A549 (cell line): ENCODE results near the gene FERMT3. TPM values are rescaled to one million over a fixed set of nuclear protein-coding genes. Genes with fewer than 3 reads are reported as not detected.
A peak's percentile ranks its signal among the peaks of the same experiment; 100 is the strongest.

Experiments used
- ATAC-seq, 2 experiments: fragments of 200-7000 bp in 1 of 2; fragments of >200 bp in 1 of 2; cut with Nextera tagmentation in 1 of 2; cut with Tn5 transposase in 1 of 2; 3 replicates each; pipeline versions ENCODE4 v1.8.0 to v1.9.1; 2018 to 2020; ENCODE audit warnings: mild to moderate bottlenecking in 1 of 2, moderate library complexity in 1 of 2
- CTCF ChIA-PET: fragments of 300-600 bp; sonication (Branson Sonifier 250); formaldehyde crosslinking; extraction: SDS; loops from one replicate; lab custom pipeline; 2021; ENCODE audit warnings: antibody characterized with exemption, inconsistent platforms; lab: Yijun Ruan, JAX
- POLR2A ChIA-PET: fragments of 350-600 bp; formaldehyde crosslinking; extraction: SDS; loops from one replicate; lab custom pipeline; 2021; ENCODE audit warnings: antibody characterized with exemption, inconsistent platforms; lab: Yijun Ruan, JAX
- DNase-seq, 2 experiments: peaks; one replicate each; pipeline versions ENCODE4 v3.0.0 to v3.0.0-alpha.2; 2011 to 2016; ENCODE audit warnings: low read depth in 1 of 2, low spot score in 1 of 2
- FAIRE-seq: peaks from 2 replicates; lab custom pipeline; 2011; peaks lifted over from hg19 to GRCh38; lab: Jason Lieb, UNC
- H3K27ac ChIP-seq, 2 experiments: fragments of >200 bp; sonication (Bioruptor Twin); formaldehyde crosslinking; 3 replicates each; pipeline ENCODE4 v1.5.1; 2016 to 2017
- H3K4me1 ChIP-seq: fragments of >200 bp; sonication (Bioruptor Twin); formaldehyde crosslinking; 3 replicates; pipeline ENCODE4 v1.6.1; 2016
- H3K4me2 ChIP-seq: fragments of >200 bp; sonication (Bioruptor Twin); formaldehyde crosslinking; 3 replicates; pipeline ENCODE4 v1.6.1; 2016
- H3K4me3 ChIP-seq: fragments of >200 bp; sonication (Bioruptor Twin); formaldehyde crosslinking; 3 replicates; pipeline ENCODE4 v1.5.1; 2016
- H3K9me3 ChIP-seq: fragments of >200 bp; sonication (Bioruptor Twin); formaldehyde crosslinking; 3 replicates; pipeline ENCODE4 v1.6.1; 2016
- BCL3 ChIP-seq: fragments of >200 bp; sonication (Bioruptor Twin); formaldehyde crosslinking; IDR thresholded peaks from 3 replicates; pipeline ENCODE4 v1.6.1; 2016
- BHLHE40 ChIP-seq: IDR thresholded peaks from 2 replicates; pipeline ENCODE4 v1.6.1; 2012; ENCODE audit warnings: low read depth, low read length, inconsistent platforms
- CBX2 ChIP-seq: fragments of 200-600 bp; sonication (generic); IDR thresholded peaks from 2 replicates; pipeline ENCODE4 v1.6.1; 2016; ENCODE audit warnings: low read depth, mild to moderate bottlenecking, borderline replicate concordance
- CTCF ChIP-seq: fragments of >200 bp; sonication (Bioruptor Twin); formaldehyde crosslinking; IDR thresholded peaks from 3 replicates; pipeline ENCODE4 v1.5.1; 2016
- E2F6 ChIP-seq: IDR thresholded peaks from 2 replicates; pipeline ENCODE4 v1.6.1; 2012; ENCODE audit warnings: low read depth, borderline replicate concordance
- EHF ChIP-seq: fragments of 250-450 bp; sonication (Bioruptor Pico); IDR thresholded peaks from 2 replicates; pipeline ENCODE4 v1.5.0; 2020; ENCODE audit warnings: mild to moderate bottlenecking
- EP300 ChIP-seq, 2 experiments: fragments of >200 bp; sonication (Bioruptor Twin); formaldehyde crosslinking; IDR thresholded peaks; 2 replicates in 1 of 2; 3 replicates in 1 of 2; pipeline ENCODE4 v1.6.1; 2016 to 2017
- HEYL ChIP-seq: fragments of 250-450 bp; sonication (Bioruptor Pico); IDR thresholded peaks from 2 replicates; pipeline ENCODE4 v1.8.0; 2021; ENCODE audit warnings: mild to moderate bottlenecking, moderate library complexity
- HMGXB4 ChIP-seq: fragments of 250-450 bp; sonication (Bioruptor Pico); IDR thresholded peaks from 2 replicates; pipeline ENCODE4 v1.5.0; 2021; ENCODE audit warnings: mild to moderate bottlenecking, moderate library complexity, borderline replicate concordance
- HOXB13 ChIP-seq: fragments of 250-450 bp; sonication (Bioruptor Pico); IDR thresholded peaks from 2 replicates; pipeline ENCODE4 v1.5.0; 2020; ENCODE audit warnings: low read depth, mild to moderate bottlenecking, moderate library complexity
- JUN ChIP-seq, 2 experiments: fragments of >200 bp; sonication (Bioruptor Twin); formaldehyde crosslinking; IDR thresholded peaks; 2 replicates in 1 of 2; 3 replicates in 1 of 2; pipeline ENCODE4 v1.6.1; 2016 to 2017
- KDM1A ChIP-seq: fragments of 200-600 bp; sonication (generic); IDR thresholded peaks from 2 replicates; pipeline ENCODE4 v1.6.1; 2016; ENCODE audit warnings: low read depth, mild to moderate bottlenecking
- MAFK ChIP-seq: fragments of 450-650 bp; IDR thresholded peaks from 2 replicates; pipeline ENCODE4 v1.6.1; 2014; ENCODE audit not compliant: partially characterized antibody
- MAX ChIP-seq: IDR thresholded peaks from 2 replicates; pipeline ENCODE4 v1.6.1; 2012
- POLR2A ChIP-seq: IDR thresholded peaks from 2 replicates; pipeline ENCODE4 v1.6.1; 2012; ENCODE audit warnings: mild to moderate bottlenecking, low read length
- RFX5 ChIP-seq: fragments of 450-650 bp; IDR thresholded peaks from 2 replicates; pipeline ENCODE4 v1.7.1; 2014; ENCODE audit warnings: antibody characterized with exemption, mild to moderate bottlenecking, moderate library complexity
- RNF2 ChIP-seq: fragments of 200-600 bp; sonication (generic); IDR thresholded peaks from 2 replicates; pipeline ENCODE4 v1.6.1; 2016; ENCODE audit warnings: low read depth, mild to moderate bottlenecking, antibody characterized with exemption, moderate library complexity, borderline replicate concordance
- SREBF2 ChIP-seq: fragments of 450-650 bp; IDR thresholded peaks from 2 replicates; pipeline ENCODE4 v1.6.1; 2014; ENCODE audit warnings: mild to moderate bottlenecking, moderate library complexity
- TFCP2L1 ChIP-seq: fragments of 250-450 bp; sonication (Bioruptor Pico); IDR thresholded peaks from 2 replicates; pipeline ENCODE4 v1.5.0; 2021; ENCODE audit warnings: mild to moderate bottlenecking
- USF2 ChIP-seq: fragments of 450-650 bp; IDR thresholded peaks from 2 replicates; pipeline ENCODE4 v1.6.1; 2014; ENCODE audit warnings: antibody characterized with exemption
- ZC3H11A ChIP-seq: fragments of 450-650 bp; IDR thresholded peaks from 2 replicates; pipeline ENCODE4 v1.6.1; 2014; ENCODE audit warnings: antibody characterized with exemption, mild to moderate bottlenecking
- ZFP36 ChIP-seq: fragments of 450-650 bp; IDR thresholded peaks from 2 replicates; pipeline ENCODE4 v1.6.1; 2014; ENCODE audit warnings: borderline replicate concordance; ENCODE audit not compliant: partially characterized antibody
- ZNF302 ChIP-seq: fragments of 250-450 bp; sonication (Bioruptor Pico); IDR thresholded peaks from 2 replicates; pipeline ENCODE4 v1.9.0; 2021; ENCODE audit warnings: inconsistent platforms, mild to moderate bottlenecking, moderate library complexity
- ZSCAN20 ChIP-seq: fragments of 250-450 bp; sonication (Bioruptor Pico); IDR thresholded peaks from 2 replicates; pipeline ENCODE4 v1.8.0; 2022; ENCODE audit warnings: mild to moderate bottlenecking, moderate library complexity
- WGBS: methylation state at CpG from one replicate; pipeline ENCODE4 v1.1.6; 2017; ENCODE audit errors: missing lambda C conversion rate; 5-methylcytosine and 5-hydroxymethylcytosine counted together
- polyA plus RNA-seq, 4 experiments: library from polyadenylated mRNA; depleted of rRNA in 3 of 4; stranded (reverse); fragments of >200 nt; fragmentation: RNase III in 1 of 4; extraction: RNeasy Plus Mini Kit Qiagen cat#74134 plus additional on column Dnase treatment in 1 of 4; gene quantifications; 2 replicates in 3 of 4; 3 replicates in 1 of 4; pipeline ENCODE4 v1.2.3, GENCODE V29; 2011 to 2017

FERMT3 gene
- polyA plus RNA-seq, 2 of the 4 experiments (the other 2 are of a cell fraction), result 0.56 to 2.1 TPM

GRCh38 chr11:64164392-64165312 is 41.9 kb upstream of the FERMT3 start:
- Histone ChIP-seq H3K4me3 (peak overlapping the region; percentile 81), H3K4me1 (peaks cover 14% of the 10 kb centered on the region), H3K27ac (peak overlapping the region; percentile 85 to 98)
- ATAC-seq, result no peak; a peak in 1 of 6 replicates
- TF ChIP-seq SREBF2 (no peak), RNF2 (no peak), USF2 (no peak), ZC3H11A (no peak), CBX2 (no peak), HOXB13 (CRISPR knock-in tag) (no peak), EHF (CRISPR knock-in tag) (no peak)
- TF ChIP-seq, all 56 proteins: peak for 0
- CTCF ChIA-PET, result interaction anchor here (0.9 to 5.7 kb wide), 6 partner anchors 14 to 219 kb away, joined by 3 to 68 read pairs (median 4); partner anchors contain the start of gene STIP1
- POLR2A ChIA-PET, result interaction anchor here (0.5 to 4.0 kb wide), 3 partner anchors 17 to 77 kb away, joined by 3 to 22 read pairs (median 3); partner anchors contain the start of genes FKBP2 and STIP1
- FAIRE-seq (no peak), DNase-seq (no peak)
- no peaks in the 10 kb centered on the region for H3K9me3 ChIP-seq
- peak overlapping the region; percentile 84 for H3K4me2 ChIP-seq
- 88% methylated on average over 18 of the region's 20 CpGs for WGBS

GRCh38 chr11:64165481-64165841 is 41.1 kb upstream of the FERMT3 start:
- DNase-seq (peak; percentile 29 to 48), FAIRE-seq (no peak), ATAC-seq (peak; percentile 54 to 65)
- WGBS, result no CpG with 5 or more reads among the region's 32 CpGs
- ChIA-PET CTCF (interaction anchor here (1.1 to 5.7 kb wide), 4 partner anchors 14 to 19 kb away, joined by 3 to 68 read pairs (median 7); partner anchors contain the start of gene STIP1), POLR2A (interaction anchor here (0.5 to 4.0 kb wide), 4 partner anchors 16 to 76 kb away, joined by 3 to 22 read pairs (median 4); partner anchors contain the start of genes FKBP2 and STIP1)
- TF ChIP-seq ZNF302 (no peak), ZSCAN20 (CRISPR knock-in tag) (no peak), CTCF (peak; percentile 18; the same call in 2 of the 3 replicates), ZFP36 (no peak), EP300 (IDR thresholded peaks at IDR 0.05) (no peak)
- Histone ChIP-seq H3K4me3 (peak overlapping the region; percentile 81), H3K4me1 (peaks cover 14% of the 10 kb centered on the region), H3K4me2 (peak overlapping the region; percentile 84), H3K27ac (peak overlapping the region; percentile 85 to 98), H3K9me3 (no peaks in the 10 kb centered on the region)

- Histone ChIP-seq H3K4me3 (peak within 1 kb of the TSS; percentile 81), H3K4me2 (peak within 1 kb of the TSS; percentile 84), H3K9me3 (no peaks in the 10 kb centered on the region), H3K27ac (peak within 1 kb of the TSS; percentile 85 to 98), H3K4me1 (peaks cover 14% of the 10 kb centered on the region)
- peak; percentile 79 to 91 for DNase-seq
- peak; percentile 91 to 95 for ATAC-seq
- ChIA-PET CTCF (interaction anchor here (1.1 to 5.7 kb wide), 3 partner anchors 15 to 19 kb away, joined by 3 to 68 read pairs (median 10); partner anchors contain the start of gene STIP1), POLR2A (interaction anchor here (1.3 to 4.0 kb wide), 3 partner anchors 15 to 75 kb away, joined by 3 to 22 read pairs (median 5); partner anchors contain the start of genes FKBP2 and STIP1)
- WGBS, result 0% methylated on average over 13 of the region's 92 CpGs
- FAIRE-seq, result no peak
- TF ChIP-seq BHLHE40 (peak; percentile 30; the same call in 1 of the 2 replicates), RFX5 (no peak), MAX (peak; percentile 89), HEYL (CRISPR knock-in tag) (no peak), HMGXB4 (CRISPR knock-in tag) (peak; percentile 16; the same call in 1 of the 2 replicates), JUN (IDR thresholded peaks at IDR 0.05) (peak in 1 of 2 experiments; percentile 88; a peak in 3 of 5 replicates), E2F6 (peak; percentile 29; the same call in 1 of the 2 replicates), MAFK (no peak), TFCP2L1 (CRISPR knock-in tag) (0 out of 2 replicates have a peak, but pooled peaks have one; percentile 63), POLR2A (peak; percentile 45), BCL3 (peak; percentile 72; the same call in 2 of the 3 replicates), KDM1A (no peak)
These were observed 40.5 kb upstream of the FERMT3 start, which contains the start of gene MACROD1 for GRCh38 chr11:64165842-64166635. TSS of gene MACROD1 (minus strand) at chr11:64166113. CDS start at chr11:64165994, 119 bp downstream.
